ENCODE data around the gene LRRC14B.
"Not testable (repeated sequence)": the region's sequence is repeated elsewhere in the genome, so short reads cannot be mapped to it uniquely, and the experiment has no call there.

LRRC14B gene

GRCh38 chr5:206927-207536 is 15.7 kb downstream of the LRRC14B start:
- 95% methylated on average over 6 of the region's 8 CpGs for WGBS (ENCODE audit: insufficient coverage)
- ChIA-PET CTCF (interaction anchor here (1.1 to 1.5 kb wide), 3 partner anchors 8 to 16 kb away, joined by 3 to 4 read pairs (median 3); partner anchors contain the start of gene LRRC14B), POLR2A (no interaction called here)
- no peaks in the 10 kb centered on the region for H3K9me3 ChIP-seq (ENCODE audit: control extremely low read depth in 1 of 5, control insufficient read depth in 4 of 5, insufficient read depth in 2 of 5, low read depth in 1 of 5, low read length in 4 of 5)
- H3K27me3 ChIP-seq (replicated peaks in 2 of 5; ENCODE audit: control insufficient read depth in 4 of 5, insufficient read depth in 5 of 5, low read length in 4 of 5), result no peaks in the 10 kb centered on the region
- H3K4me1 ChIP-seq (ENCODE audit: control extremely low read depth in 1 of 4, control insufficient read depth in 4 of 4, insufficient read depth in 4 of 4, low read length in 3 of 4), result no peaks in the 10 kb centered on the region
- H3K4me3 ChIP-seq (ENCODE audit: control insufficient read depth in 1 of 7, extremely low read depth in 1 of 7, insufficient read depth in 4 of 7, low read depth in 2 of 7, low read length in 6 of 7), result no peak overlapping the region
- no peak for DNase-seq
- no peak overlapping the region for H3K27ac ChIP-seq (ENCODE audit: insufficient read depth in 1 of 2, low read depth in 1 of 2, low read length in 2 of 2, poor library complexity in 1 of 2, severe bottlenecking in 2 of 2)
- H3K36me3 ChIP-seq (ENCODE audit: control insufficient read depth in 4 of 4, insufficient read depth in 4 of 4, low read length in 3 of 4), result peaks cover 6 to 50% (median 32%) of the 10 kb centered on the region in 4 experiments

GRCh38 chr5:207599-207998 is 16.3 kb downstream of the LRRC14B start:
- POLR2A ChIA-PET, result no interaction called here

DNA sequence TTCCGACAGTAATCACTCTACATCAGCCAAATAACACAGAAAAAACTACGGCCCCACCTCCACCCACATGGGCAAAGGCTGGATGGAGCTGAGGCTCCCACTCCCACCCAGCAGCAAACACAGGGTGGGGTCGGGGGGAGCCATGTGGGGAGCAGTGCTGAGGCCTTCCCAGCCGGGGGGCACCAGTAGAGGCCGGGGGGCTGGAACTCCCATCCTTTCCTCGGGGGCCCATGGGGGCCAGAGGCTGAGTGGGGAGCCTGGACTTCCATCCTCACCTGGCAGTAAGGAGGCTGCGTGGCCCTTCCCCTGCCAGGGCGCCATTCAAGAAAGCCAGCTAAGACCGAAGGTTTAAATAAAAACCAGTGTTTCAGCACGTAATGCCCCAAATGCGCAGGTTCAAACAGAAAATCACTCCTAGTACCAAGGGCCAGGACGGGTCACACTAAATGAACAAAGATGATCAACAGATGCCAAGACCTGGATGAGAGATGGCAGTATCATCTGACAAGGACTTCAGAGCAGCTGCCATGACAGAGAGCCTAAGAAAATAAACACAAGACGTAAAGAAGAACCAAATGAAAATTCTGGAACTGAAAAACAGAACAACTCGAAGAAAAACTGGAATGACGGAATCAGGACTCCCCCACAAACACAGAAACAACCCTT is 17.3 kb downstream of the LRRC14B start:
- 96% methylated on average over 10 of the region's 15 CpGs for WGBS (ENCODE audit: insufficient coverage)
- ChIA-PET POLR2A (no interaction called here), CTCF (interaction anchor here (1.6 kb wide), 1 partner anchor 20 kb away, joined by 4 read pairs; no protein-coding TSS in a partner anchor)
- Histone ChIP-seq H3K4me3 (ENCODE audit: control insufficient read depth in 1 of 7, extremely low read depth in 1 of 7, insufficient read depth in 4 of 7, low read depth in 2 of 7, low read length in 6 of 7) (no peak overlapping the region), H3K27me3 (replicated peaks in 2 of 5; ENCODE audit: control insufficient read depth in 4 of 5, insufficient read depth in 5 of 5, low read length in 4 of 5) (no peaks in the 10 kb centered on the region), H3K9me3 (ENCODE audit: control extremely low read depth in 1 of 5, control insufficient read depth in 4 of 5, insufficient read depth in 2 of 5, low read depth in 1 of 5, low read length in 4 of 5) (no peaks in the 10 kb centered on the region), H3K4me1 (ENCODE audit: control extremely low read depth in 1 of 4, control insufficient read depth in 4 of 4, insufficient read depth in 4 of 4, low read length in 3 of 4) (no peaks in the 10 kb centered on the region), H3K36me3 (ENCODE audit: control insufficient read depth in 4 of 4, insufficient read depth in 4 of 4, low read length in 3 of 4) (peaks cover 5 to 47% (median 30%) of the 10 kb centered on the region in 4 experiments), H3K27ac (ENCODE audit: insufficient read depth in 1 of 2, low read depth in 1 of 2, low read length in 2 of 2, poor library complexity in 1 of 2, severe bottlenecking in 2 of 2) (no peak overlapping the region)
- DNase-seq, result no peak

More at GRCh38 chr5:207599-207998, 16.3 kb downstream of the LRRC14B start:
- no peaks in the 10 kb centered on the region for H3K9me3 ChIP-seq (ENCODE audit: control extremely low read depth in 1 of 5, control insufficient read depth in 4 of 5, insufficient read depth in 2 of 5, low read depth in 1 of 5, low read length in 4 of 5)
- WGBS (ENCODE audit: insufficient coverage), result 100% methylated on average over 8 of the region's 14 CpGs
- H3K4me3 ChIP-seq (ENCODE audit: control insufficient read depth in 1 of 7, extremely low read depth in 1 of 7, insufficient read depth in 4 of 7, low read depth in 2 of 7, low read length in 6 of 7), result no peak overlapping the region
- H3K27ac ChIP-seq (ENCODE audit: insufficient read depth in 1 of 2, low read depth in 1 of 2, low read length in 2 of 2, poor library complexity in 1 of 2, severe bottlenecking in 2 of 2), result no peak overlapping the region
- peaks cover 6 to 50% (median 32%) of the 10 kb centered on the region in 4 experiments for H3K36me3 ChIP-seq (ENCODE audit: control insufficient read depth in 4 of 4, insufficient read depth in 4 of 4, low read length in 3 of 4)
- CTCF ChIA-PET, result interaction anchor here (1.1 to 1.6 kb wide), 4 partner anchors 9 to 19 kb away, joined by 3 to 4 read pairs (median 4); partner anchors contain the start of gene LRRC14B
- no peaks in the 10 kb centered on the region for H3K4me1 ChIP-seq (ENCODE audit: control extremely low read depth in 1 of 4, control insufficient read depth in 4 of 4, insufficient read depth in 4 of 4, low read length in 3 of 4)
- no peaks in the 10 kb centered on the region for H3K27me3 ChIP-seq (replicated peaks in 2 of 5; ENCODE audit: control insufficient read depth in 4 of 5, insufficient read depth in 5 of 5, low read length in 4 of 5)
- no peak for DNase-seq

DNA sequence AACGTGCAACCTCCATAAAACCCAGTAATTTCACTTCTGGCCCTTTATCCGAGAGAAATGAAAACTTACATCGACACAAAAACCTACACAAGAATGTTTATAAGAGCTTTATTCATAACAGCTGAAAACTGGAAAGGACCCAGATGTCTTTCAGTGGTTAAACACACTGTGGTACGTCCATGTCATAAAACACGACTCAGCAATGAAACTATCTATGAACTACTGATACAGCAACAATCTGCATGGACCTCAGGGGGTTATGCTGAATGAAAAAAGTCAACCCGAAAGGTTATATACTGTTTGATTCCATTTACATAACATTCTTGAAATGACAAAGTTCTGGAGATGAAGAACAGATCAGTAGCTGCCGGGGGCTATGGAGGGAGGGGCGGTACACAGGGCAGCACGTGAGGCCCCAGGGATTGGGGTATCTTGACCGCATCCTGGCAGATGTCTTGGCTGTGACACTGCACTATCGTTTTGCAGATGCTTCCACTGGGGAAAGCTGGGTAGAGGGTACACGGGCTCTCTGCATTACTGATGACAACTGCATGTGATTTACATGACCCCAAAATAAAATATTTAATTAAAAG is 22.6 kb downstream of the LRRC14B start:
- no peak for DNase-seq
- Histone ChIP-seq H3K9me3 (ENCODE audit: control extremely low read depth in 1 of 5, control insufficient read depth in 4 of 5, insufficient read depth in 2 of 5, low read depth in 1 of 5, low read length in 4 of 5) (no peaks in the 10 kb centered on the region), H3K27me3 (replicated peaks in 2 of 5; ENCODE audit: control insufficient read depth in 4 of 5, insufficient read depth in 5 of 5, low read length in 4 of 5) (no peaks in the 10 kb centered on the region), H3K4me3 (ENCODE audit: control insufficient read depth in 1 of 7, extremely low read depth in 1 of 7, insufficient read depth in 4 of 7, low read depth in 2 of 7, low read length in 6 of 7) (no peak overlapping the region), H3K36me3 (ENCODE audit: control insufficient read depth in 4 of 4, insufficient read depth in 4 of 4, low read length in 3 of 4) (peaks cover 0 to 11% (median 5%) of the 10 kb centered on the region in 4 experiments), H3K27ac (ENCODE audit: insufficient read depth in 1 of 2, low read depth in 1 of 2, low read length in 2 of 2, poor library complexity in 1 of 2, severe bottlenecking in 2 of 2) (no peak overlapping the region), H3K4me1 (ENCODE audit: control extremely low read depth in 1 of 4, control insufficient read depth in 4 of 4, insufficient read depth in 4 of 4, low read length in 3 of 4) (peaks cover 0 to 12% (median under 1%) of the 10 kb centered on the region in 4 experiments)
- CTCF ChIA-PET, result interaction anchor here (0.7 to 1.2 kb wide), 4 partner anchors 10 to 218 kb away, joined by 3 to 4 read pairs (median 4); partner anchors contain the start of gene LRRC14B
- 95% methylated on average over 8 of the region's 12 CpGs for whole genome bisulfite sequencing (ENCODE audit: insufficient coverage)
- POLR2A ChIA-PET, result no interaction called here

GRCh38 chr5:215256-215655 is 24.0 kb downstream of the LRRC14B start:
- WGBS (ENCODE audit: insufficient coverage), result no CpG with 5 or more reads among the region's 2 CpGs
- H3K27ac ChIP-seq (ENCODE audit: insufficient read depth in 1 of 2, low read depth in 1 of 2, low read length in 2 of 2, poor library complexity in 1 of 2, severe bottlenecking in 2 of 2), result peak overlapping the region in 1 of 2 experiments; percentile 43
- H3K27me3 ChIP-seq (replicated peaks in 2 of 5; ENCODE audit: control insufficient read depth in 4 of 5, insufficient read depth in 5 of 5, low read length in 4 of 5); H3K9me3 ChIP-seq (ENCODE audit: control extremely low read depth in 1 of 5, control insufficient read depth in 4 of 5, insufficient read depth in 2 of 5, low read depth in 1 of 5, low read length in 4 of 5); CTCF ChIA-PET; POLR2A ChIA-PET; H3K4me3 ChIP-seq (ENCODE audit: control insufficient read depth in 1 of 7, extremely low read depth in 1 of 7, insufficient read depth in 4 of 7, low read depth in 2 of 7, low read length in 6 of 7); DNase-seq: not testable (repeated sequence)
- peaks cover 0 to 23% (median 7%) of the 10 kb centered on the region in 4 experiments for H3K4me1 ChIP-seq (ENCODE audit: control extremely low read depth in 1 of 4, control insufficient read depth in 4 of 4, insufficient read depth in 4 of 4, low read length in 3 of 4)
- H3K36me3 ChIP-seq (ENCODE audit: control insufficient read depth in 4 of 4, insufficient read depth in 4 of 4, low read length in 3 of 4), result peaks cover 0 to 11% (median 5%) of the 10 kb centered on the region in 4 experiments

DNA sequence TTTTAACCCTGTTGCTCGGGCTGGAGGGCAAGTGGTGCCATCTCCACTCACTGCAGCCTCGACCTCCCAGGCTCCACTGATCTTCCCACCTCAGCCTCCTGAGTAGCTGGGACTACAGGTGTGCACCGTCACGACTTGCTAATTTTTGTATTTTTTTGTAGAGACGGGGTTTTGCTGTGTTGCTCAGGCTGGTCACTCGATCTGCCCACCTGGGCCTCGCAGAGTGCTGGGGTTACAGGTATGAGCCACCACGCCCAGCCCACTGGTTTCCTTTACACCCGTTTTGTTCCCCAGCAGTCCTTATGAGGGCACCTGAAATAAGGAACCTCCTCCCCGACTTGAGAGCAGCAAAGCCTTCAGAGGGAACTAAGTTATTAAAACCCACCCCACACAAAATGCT is 24.8 kb downstream of the LRRC14B start:
- H3K27me3 ChIP-seq (replicated peaks in 2 of 5; ENCODE audit: control insufficient read depth in 4 of 5, insufficient read depth in 5 of 5, low read length in 4 of 5); POLR2A ChIA-PET; CTCF ChIA-PET; DNase-seq; H3K27ac ChIP-seq (ENCODE audit: insufficient read depth in 1 of 2, low read depth in 1 of 2, low read length in 2 of 2, poor library complexity in 1 of 2, severe bottlenecking in 2 of 2); H3K4me3 ChIP-seq (ENCODE audit: control insufficient read depth in 1 of 7, extremely low read depth in 1 of 7, insufficient read depth in 4 of 7, low read depth in 2 of 7, low read length in 6 of 7); H3K9me3 ChIP-seq (ENCODE audit: control extremely low read depth in 1 of 5, control insufficient read depth in 4 of 5, insufficient read depth in 2 of 5, low read depth in 1 of 5, low read length in 4 of 5): not testable (repeated sequence)
- no CpG with 5 or more reads among the region's 10 CpGs for WGBS (ENCODE audit: insufficient coverage)
- peaks cover 0 to 11% (median 5%) of the 10 kb centered on the region in 4 experiments for H3K36me3 ChIP-seq (ENCODE audit: control insufficient read depth in 4 of 4, insufficient read depth in 4 of 4, low read length in 3 of 4)
- H3K4me1 ChIP-seq (ENCODE audit: control extremely low read depth in 1 of 4, control insufficient read depth in 4 of 4, insufficient read depth in 4 of 4, low read length in 3 of 4), result peaks cover 0 to 29% (median 11%) of the 10 kb centered on the region in 4 experiments

All from common myeloid progenitor, CD34-positive (primary cell).